ENCODE results near the gene RBBP7.

The RBBP7 gene

DNA sequence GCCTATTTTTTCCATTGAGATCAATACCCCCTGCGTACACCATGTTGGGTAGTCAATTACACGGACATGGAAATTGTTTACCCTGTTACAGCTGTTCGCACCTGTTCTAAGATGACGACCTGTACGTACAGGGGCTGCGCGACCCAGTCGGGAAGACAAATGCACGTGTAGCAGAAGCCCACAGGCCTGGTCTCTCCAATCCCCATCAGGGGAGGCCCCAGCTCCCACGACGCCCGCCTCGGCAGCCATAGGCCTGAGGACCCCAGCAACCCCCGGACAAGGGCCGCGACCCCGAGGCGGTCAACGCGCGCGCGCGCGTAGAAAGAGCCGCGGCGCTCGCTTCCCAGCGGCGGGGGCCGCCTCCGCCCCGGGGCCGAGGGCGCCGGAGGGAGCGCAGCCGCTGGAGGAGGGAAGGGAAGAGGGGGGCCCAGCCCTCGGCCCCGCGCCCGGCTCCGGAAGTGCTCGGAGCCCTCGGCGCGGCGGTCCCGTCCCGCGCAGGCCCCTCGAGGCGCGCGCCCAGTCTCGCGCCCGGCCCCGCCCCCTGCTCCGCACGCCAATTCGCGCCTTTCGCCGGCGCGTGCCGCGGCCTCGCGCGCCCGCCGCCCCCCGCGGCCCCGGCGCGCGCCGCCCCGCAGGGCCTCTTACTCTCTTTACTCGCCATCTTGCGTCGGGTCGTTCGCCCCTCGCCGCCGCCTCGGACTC lies 618 bp downstream of the RBBP7 start:
- no peak for TF ChIP-seq TAF1 (IDR thresholded peaks at IDR 0.05; ENCODE audit: borderline replicate concordance, insufficient read depth, low read length)

DNA sequence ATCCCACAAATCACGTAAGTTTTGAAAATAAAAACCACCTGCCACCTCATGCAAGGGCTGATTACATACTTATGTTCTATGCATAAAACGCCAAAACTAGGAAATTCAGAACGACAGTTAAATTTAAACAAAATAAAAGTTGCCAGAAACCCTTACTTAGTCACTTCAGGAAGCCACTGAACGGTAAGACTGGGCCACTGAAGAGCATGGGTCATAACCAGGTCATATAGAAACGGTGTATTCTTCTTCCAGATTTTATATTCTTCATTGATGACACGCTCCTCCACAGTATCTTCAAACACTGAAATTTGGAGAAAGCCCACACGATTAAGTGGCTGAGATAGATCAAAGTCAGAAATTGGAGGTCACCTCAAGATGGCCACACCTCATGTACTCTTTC lies 1.2 kb downstream of the RBBP7 start:
- no peak for TF ChIP-seq POLR2AphosphoS5 (IDR thresholded peaks at IDR 0.05; ENCODE audit: low read depth, low read length)
- TF ChIP-seq REST (IDR thresholded peaks at IDR 0.05; ENCODE audit: insufficient read depth in 1 of 2, low read depth in 2 of 2, low read length in 2 of 2) = no peak
- TF ChIP-seq FOXP2 (optimal IDR thresholded peaks at IDR 0.05; ENCODE audit: borderline replicate concordance, extremely low read depth, extremely low read length, insufficient read depth) = no peak
- no peak for TF ChIP-seq TAF1 (IDR thresholded peaks at IDR 0.05; ENCODE audit: borderline replicate concordance, insufficient read depth, low read length)
- no peak for TF ChIP-seq SIN3A (IDR thresholded peaks at IDR 0.05; ENCODE audit: borderline replicate concordance, insufficient read depth, low read length)

DNA sequence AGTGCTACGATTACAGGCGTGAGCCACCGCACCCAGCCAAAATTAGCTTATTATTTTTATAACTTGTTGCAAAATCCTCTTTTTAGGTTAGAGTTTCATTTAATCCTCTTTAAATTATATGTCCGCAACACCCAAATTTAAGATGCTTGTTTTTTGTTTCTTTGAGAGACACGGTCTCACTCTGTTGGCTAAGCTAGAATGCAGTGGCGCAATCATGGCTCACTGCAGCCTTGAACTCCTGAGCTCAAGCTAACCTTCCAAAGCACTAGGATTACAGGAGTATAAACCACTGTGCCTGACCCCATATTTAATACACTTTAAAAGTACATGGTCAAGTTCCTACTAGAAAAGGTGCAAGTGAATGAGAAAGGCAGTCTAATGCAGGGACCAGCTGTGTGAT lies 2.2 kb downstream of the RBBP7 start:
- no peak for TF ChIP-seq POLR2AphosphoS5 (IDR thresholded peaks at IDR 0.05; ENCODE audit: low read depth, low read length)
- TF ChIP-seq TAF1 (IDR thresholded peaks at IDR 0.05; ENCODE audit: borderline replicate concordance, insufficient read depth, low read length) = no peak
- no peak for TF ChIP-seq FOXP2 (optimal IDR thresholded peaks at IDR 0.05; ENCODE audit: borderline replicate concordance, extremely low read depth, extremely low read length, insufficient read depth)
- TF ChIP-seq SIN3A (IDR thresholded peaks at IDR 0.05; ENCODE audit: borderline replicate concordance, insufficient read depth, low read length) = no peak
- TF ChIP-seq REST (IDR thresholded peaks at IDR 0.05; ENCODE audit: insufficient read depth in 1 of 2, low read depth in 2 of 2, low read length in 2 of 2) = no peak

- TF ChIP-seq REST (IDR thresholded peaks at IDR 0.05; ENCODE audit: insufficient read depth in 1 of 2, low read depth in 2 of 2, low read length in 2 of 2) = no peak
- TF ChIP-seq FOXP2 (optimal IDR thresholded peaks at IDR 0.05; ENCODE audit: borderline replicate concordance, extremely low read depth, extremely low read length, insufficient read depth) = no peak
- TF ChIP-seq SIN3A (IDR thresholded peaks at IDR 0.05; ENCODE audit: borderline replicate concordance, insufficient read depth, low read length) = no peak
- no peak for TF ChIP-seq TAF1 (IDR thresholded peaks at IDR 0.05; ENCODE audit: borderline replicate concordance, insufficient read depth, low read length)
- no peak for TF ChIP-seq POLR2AphosphoS5 (IDR thresholded peaks at IDR 0.05; ENCODE audit: low read depth, low read length)
Measured at GRCh38 chrX:16862829-16863228, 7.3 kb downstream of the RBBP7 start.

DNA sequence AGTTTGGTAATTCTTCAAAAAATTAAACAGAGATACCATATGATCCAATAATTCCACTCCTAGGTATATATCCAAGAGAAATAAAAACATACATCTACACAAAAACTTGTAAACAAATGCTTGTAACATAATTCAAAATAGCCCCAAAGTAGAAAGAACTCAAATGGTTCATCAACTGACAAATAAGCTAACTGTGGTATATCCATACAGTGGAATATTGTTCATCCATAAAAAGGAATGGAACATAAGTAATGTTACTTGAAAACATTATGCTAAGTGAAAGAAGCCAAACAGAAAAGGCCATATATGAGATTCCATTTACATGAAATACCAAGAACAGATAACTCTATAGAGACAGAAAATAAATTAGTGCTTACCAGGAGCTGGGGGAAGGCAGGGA lies 13.4 kb downstream of the RBBP7 start:
- TF ChIP-seq SIN3A (IDR thresholded peaks at IDR 0.05; ENCODE audit: borderline replicate concordance, insufficient read depth, low read length) (no peak), POLR2AphosphoS5 (IDR thresholded peaks at IDR 0.05; ENCODE audit: low read depth, low read length) (no peak), REST (IDR thresholded peaks at IDR 0.05; ENCODE audit: insufficient read depth in 1 of 2, low read depth in 2 of 2, low read length in 2 of 2) (no peak), FOXP2 (optimal IDR thresholded peaks at IDR 0.05; ENCODE audit: borderline replicate concordance, extremely low read depth, extremely low read length, insufficient read depth) (no peak), TAF1 (IDR thresholded peaks at IDR 0.05; ENCODE audit: borderline replicate concordance, insufficient read depth, low read length) (no peak)
